ENCODE measurements around the gene SENP7.

DNA sequence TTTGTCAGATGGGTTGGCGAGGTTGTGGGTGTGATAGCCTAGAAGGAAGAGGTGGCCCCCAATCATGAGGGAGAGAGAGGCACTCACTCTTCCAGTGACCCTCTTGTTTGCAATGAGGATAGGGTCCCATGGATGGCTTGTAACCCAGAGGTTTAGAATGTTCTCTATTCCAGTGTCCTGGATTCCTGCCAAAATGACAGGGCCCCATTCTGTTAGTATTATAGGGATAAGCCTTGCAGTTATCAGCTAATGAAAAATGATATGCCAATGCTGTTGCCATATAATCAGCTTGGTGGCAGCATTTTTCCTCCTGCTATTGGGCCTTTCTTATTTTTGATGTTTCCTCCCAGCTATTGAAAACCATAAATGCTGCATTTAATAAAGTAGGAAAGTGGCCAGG lies 23.3 kb upstream of the SENP7 start:
- no peak for TF ChIP-seq POLR2A (IDR thresholded peaks at IDR 0.05; ENCODE audit: low read length)
- TF ChIP-seq GATA1 (IDR thresholded peaks at IDR 0.05; ENCODE audit: low read depth, low read length): no peak
